HEK293 (cell line): ENCODE data around the gene DBI.

ENCODE experiments used
- CTCF ChIA-PET: fragments of 350-600 bp; formaldehyde crosslinking; extraction: SDS; loops from one replicate; lab custom pipeline; 2021; ENCODE audit warnings: antibody characterized with exemption; lab: Yijun Ruan, JAX
- POLR2A ChIA-PET: fragments of 300-600 bp; formaldehyde crosslinking; extraction: SDS; loops from one replicate; lab custom pipeline; 2020; ENCODE audit warnings: antibody characterized with exemption, inconsistent platforms; lab: Yijun Ruan, JAX
- H3K27ac ChIP-seq: fragments of 200-500 bp; sonication (Bioruptor generic); 2 replicates; pipeline ENCODE4 v1.5.1; 2014; ENCODE audit warnings: low read depth, low read length, control low read depth, inconsistent platforms; ENCODE audit errors: extremely low read depth
- H3K36me3 ChIP-seq, 2 experiments: fragments of 200-500 bp in 1 of 2; sonication (Bioruptor generic) in 1 of 2; 1 replicate in 1 of 2; 2 replicates in 1 of 2; pipeline ENCODE4 v1.5.1; 2014 to 2017; ENCODE audit warnings: inconsistent platforms in 2 of 2, low read length in 2 of 2; ENCODE audit not compliant: control insufficient read depth in 2 of 2, insufficient read depth in 1 of 2
- H3K4me1 ChIP-seq: fragments of 200-500 bp; sonication (Bioruptor generic); 2 replicates; pipeline ENCODE4 v1.5.1; 2014; ENCODE audit warnings: mild to moderate bottlenecking, low read length, inconsistent platforms; ENCODE audit not compliant: control insufficient read depth, insufficient read depth
- H3K4me3 ChIP-seq: 2 replicates; pipeline ENCODE4 v1.5.1; 2011; ENCODE audit warnings: low read depth, mild to moderate bottlenecking, control low read depth, low read length, moderate library complexity
- H3K9me3 ChIP-seq: fragments of 200-500 bp; sonication (Bioruptor generic); 2 replicates; pipeline ENCODE4 v1.5.1; 2014; ENCODE audit warnings: low read depth, low read length, inconsistent platforms; ENCODE audit not compliant: control insufficient read depth, insufficient read depth
- SP7 ChIP-seq: fragments of 450-650 bp; formaldehyde crosslinking; IDR thresholded peaks from 2 replicates; pipeline ENCODE4 v1.5.1; 2016; ENCODE audit warnings: missing biosample characterization, missing genetic modification characterization
- ZFHX2 ChIP-seq: fragments of 450-650 bp; formaldehyde crosslinking; conservative IDR thresholded peaks from 2 replicates; pipeline ENCODE4 v1.5.1; 2016; ENCODE audit warnings: missing biosample characterization, missing genetic modification characterization
- ZNF2 ChIP-seq: fragments of 450-650 bp; formaldehyde crosslinking; IDR thresholded peaks from 2 replicates; pipeline ENCODE4 v1.5.1; 2016; ENCODE audit warnings: missing biosample characterization, missing genetic modification characterization
- ZNF324 ChIP-seq: fragments of 450-650 bp; formaldehyde crosslinking; IDR thresholded peaks from 2 replicates; pipeline ENCODE4 v1.5.1; 2016; ENCODE audit warnings: missing biosample characterization, missing genetic modification characterization
- ZNF521 ChIP-seq: fragments of 450-650 bp; formaldehyde crosslinking; IDR thresholded peaks from 2 replicates; pipeline ENCODE4 v1.5.1; 2017; ENCODE audit warnings: missing biosample characterization, mild to moderate bottlenecking, missing genetic modification characterization
- ZNF585B ChIP-seq: fragments of 450-650 bp; formaldehyde crosslinking; IDR thresholded peaks from 2 replicates; pipeline ENCODE4 v1.5.1; 2016; ENCODE audit warnings: missing biosample characterization, missing genetic modification characterization
- ZNF692 ChIP-seq: fragments of 450-650 bp; formaldehyde crosslinking; IDR thresholded peaks from 2 replicates; pipeline ENCODE4 v1.5.1; 2016; ENCODE audit warnings: missing biosample characterization, missing genetic modification characterization
- ZXDB ChIP-seq: fragments of 450-650 bp; formaldehyde crosslinking; IDR thresholded peaks from 2 replicates; pipeline ENCODE4 v1.5.1; 2016; ENCODE audit warnings: missing biosample characterization, missing genetic modification characterization
- TF ChIP-seq, protein P1 (sequence below): fragments of 450-650 bp; formaldehyde crosslinking; IDR thresholded peaks from 2 replicates; pipeline ENCODE4 v1.5.1; 2017; ENCODE audit warnings: missing biosample characterization, missing genetic modification characterization
- TF ChIP-seq, protein P2 (sequence below): fragments of 450-650 bp; formaldehyde crosslinking; IDR thresholded peaks from 2 replicates; pipeline ENCODE4 v1.5.1; 2016; ENCODE audit warnings: missing biosample characterization, missing genetic modification characterization
- TF ChIP-seq, protein P3 (sequence below): fragments of 450-650 bp; formaldehyde crosslinking; IDR thresholded peaks from 2 replicates; pipeline ENCODE4 v1.5.1; 2016; ENCODE audit warnings: missing biosample characterization, missing genetic modification characterization
- TF ChIP-seq, protein P4 (sequence below): fragments of 450-650 bp; formaldehyde crosslinking; IDR thresholded peaks from 2 replicates; pipeline ENCODE4 v1.5.1; 2016; ENCODE audit warnings: missing biosample characterization, missing genetic modification characterization
- TF ChIP-seq, protein P5 (sequence below): fragments of 450-650 bp; formaldehyde crosslinking; IDR thresholded peaks from 2 replicates; pipeline ENCODE4 v1.5.1; 2016; ENCODE audit warnings: missing biosample characterization, missing genetic modification characterization

The DBI gene

DNA sequence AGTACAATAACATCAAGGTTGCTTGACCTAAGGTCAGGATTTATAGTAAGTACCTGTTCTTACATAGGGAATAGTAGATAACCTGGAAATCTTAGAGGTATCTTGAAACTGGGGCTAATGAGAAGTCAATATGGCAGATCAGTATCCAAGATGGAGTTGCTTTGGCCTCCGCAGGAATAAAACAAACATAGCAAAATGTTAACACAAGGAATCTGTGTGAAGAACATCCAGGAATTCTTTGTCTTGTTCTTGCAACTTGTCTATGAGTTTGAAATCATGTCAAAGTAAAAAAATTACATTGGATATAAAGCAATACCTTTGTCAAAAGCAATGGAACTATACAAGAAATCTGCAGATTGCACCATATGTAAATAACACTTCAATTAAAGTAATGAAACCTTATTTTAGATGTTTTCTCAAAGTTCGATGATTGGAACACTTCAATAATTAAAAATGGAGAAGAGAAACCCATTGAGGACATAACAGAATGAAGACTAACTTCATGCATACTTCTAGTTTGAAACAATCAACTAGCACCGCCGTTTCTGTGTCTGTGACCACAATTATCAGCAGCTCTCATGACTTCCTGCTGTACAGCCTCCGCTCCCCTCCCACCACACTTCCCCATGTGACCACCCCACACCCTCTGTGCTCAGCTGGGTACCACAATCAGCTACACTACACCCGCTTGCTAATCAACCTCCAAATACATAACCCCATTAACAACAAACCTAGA is 27.8 kb upstream of the DBI start (continued):
- TF ChIP-seq, protein P1, sequence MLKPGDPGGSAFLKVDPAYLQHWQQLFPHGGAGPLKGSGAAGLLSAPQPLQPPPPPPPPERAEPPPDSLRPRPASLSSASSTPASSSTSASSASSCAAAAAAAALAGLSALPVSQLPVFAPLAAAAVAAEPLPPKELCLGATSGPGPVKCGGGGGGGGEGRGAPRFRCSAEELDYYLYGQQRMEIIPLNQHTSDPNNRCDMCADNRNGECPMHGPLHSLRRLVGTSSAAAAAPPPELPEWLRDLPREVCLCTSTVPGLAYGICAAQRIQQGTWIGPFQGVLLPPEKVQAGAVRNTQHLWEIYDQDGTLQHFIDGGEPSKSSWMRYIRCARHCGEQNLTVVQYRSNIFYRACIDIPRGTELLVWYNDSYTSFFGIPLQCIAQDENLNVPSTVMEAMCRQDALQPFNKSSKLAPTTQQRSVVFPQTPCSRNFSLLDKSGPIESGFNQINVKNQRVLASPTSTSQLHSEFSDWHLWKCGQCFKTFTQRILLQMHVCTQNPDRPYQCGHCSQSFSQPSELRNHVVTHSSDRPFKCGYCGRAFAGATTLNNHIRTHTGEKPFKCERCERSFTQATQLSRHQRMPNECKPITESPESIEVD: no peak
- TF ChIP-seq, protein P2, sequence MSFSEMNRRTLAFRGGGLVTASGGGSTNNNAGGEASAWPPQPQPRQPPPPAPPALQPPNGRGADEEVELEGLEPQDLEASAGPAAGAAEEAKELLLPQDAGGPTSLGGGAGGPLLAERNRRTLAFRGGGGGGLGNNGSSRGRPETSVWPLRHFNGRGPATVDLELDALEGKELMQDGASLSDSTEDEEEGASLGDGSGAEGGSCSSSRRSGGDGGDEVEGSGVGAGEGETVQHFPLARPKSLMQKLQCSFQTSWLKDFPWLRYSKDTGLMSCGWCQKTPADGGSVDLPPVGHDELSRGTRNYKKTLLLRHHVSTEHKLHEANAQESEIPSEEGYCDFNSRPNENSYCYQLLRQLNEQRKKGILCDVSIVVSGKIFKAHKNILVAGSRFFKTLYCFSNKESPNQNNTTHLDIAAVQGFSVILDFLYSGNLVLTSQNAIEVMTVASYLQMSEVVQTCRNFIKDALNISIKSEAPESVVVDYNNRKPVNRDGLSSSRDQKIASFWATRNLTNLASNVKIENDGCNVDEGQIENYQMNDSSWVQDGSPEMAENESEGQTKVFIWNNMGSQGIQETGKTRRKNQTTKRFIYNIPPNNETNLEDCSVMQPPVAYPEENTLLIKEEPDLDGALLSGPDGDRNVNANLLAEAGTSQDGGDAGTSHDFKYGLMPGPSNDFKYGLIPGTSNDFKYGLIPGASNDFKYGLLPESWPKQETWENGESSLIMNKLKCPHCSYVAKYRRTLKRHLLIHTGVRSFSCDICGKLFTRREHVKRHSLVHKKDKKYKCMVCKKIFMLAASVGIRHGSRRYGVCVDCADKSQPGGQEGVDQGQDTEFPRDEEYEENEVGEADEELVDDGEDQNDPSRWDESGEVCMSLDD (tag by site-specific recombination): no peak
- TF ChIP-seq, protein P3, sequence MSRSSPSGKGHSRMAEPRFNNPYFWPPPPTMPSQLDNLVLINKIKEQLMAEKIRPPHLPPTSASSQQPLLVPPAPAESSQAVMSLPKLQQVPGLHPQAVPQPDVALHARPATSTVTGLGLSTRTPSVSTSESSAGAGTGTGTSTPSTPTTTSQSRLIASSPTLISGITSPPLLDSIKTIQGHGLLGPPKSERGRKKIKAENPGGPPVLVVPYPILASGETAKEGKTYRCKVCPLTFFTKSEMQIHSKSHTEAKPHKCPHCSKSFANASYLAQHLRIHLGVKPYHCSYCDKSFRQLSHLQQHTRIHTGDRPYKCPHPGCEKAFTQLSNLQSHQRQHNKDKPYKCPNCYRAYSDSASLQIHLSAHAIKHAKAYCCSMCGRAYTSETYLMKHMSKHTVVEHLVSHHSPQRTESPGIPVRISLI (tag by site-specific recombination): no peak
- TF ChIP-seq SP7 (tag by site-specific recombination) (no peak), ZNF324 (tag by site-specific recombination) (no peak), ZXDB (no peak), ZNF585B (tag by site-specific recombination) (no peak), ZNF521 (no peak), ZFHX2 (tag by site-specific recombination) (0 out of 2 replicates have a peak, but pooled peaks have one; percentile 27)
- TF ChIP-seq, protein P4, sequence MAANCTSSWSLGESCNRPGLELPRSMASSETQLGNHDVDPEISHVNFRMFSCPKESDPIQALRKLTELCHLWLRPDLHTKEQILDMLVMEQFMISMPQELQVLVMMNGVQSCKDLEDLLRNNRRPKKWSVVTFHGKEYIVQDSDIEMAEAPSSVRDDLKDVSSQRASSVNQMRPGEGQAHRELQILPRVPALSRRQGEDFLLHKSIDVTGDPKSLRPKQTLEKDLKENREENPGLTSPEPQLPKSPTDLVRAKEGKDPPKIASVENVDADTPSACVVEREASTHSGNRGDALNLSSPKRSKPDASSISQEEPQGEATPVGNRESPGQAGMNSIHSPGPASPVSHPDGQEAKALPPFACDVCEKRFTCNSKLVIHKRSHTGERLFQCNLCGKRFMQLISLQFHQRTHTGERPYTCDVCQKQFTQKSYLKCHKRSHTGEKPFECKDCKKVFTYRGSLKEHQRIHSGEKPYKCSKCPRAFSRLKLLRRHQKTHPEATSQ (tag by site-specific recombination): no peak

DNA sequence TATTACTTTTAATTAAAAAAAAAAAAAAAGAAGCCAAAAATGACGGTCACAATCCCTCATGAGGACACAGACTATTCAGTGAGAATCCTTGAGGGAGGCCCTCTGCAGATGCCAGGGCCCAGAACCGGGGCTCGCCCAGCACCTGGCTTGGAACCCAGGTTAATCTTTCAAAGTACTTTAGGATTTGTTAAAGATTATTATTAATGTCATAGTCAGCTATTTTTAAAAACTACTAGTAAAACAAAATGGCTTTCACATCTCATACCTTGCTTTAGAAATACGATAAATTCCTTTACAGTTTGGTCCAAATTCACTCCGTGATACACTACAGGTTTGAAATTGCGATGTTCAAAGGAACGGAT is 27.2 kb upstream of the DBI start:
- ChIA-PET POLR2A (no interaction called here), CTCF (interaction anchor here (0.6 kb wide), 1 partner anchor 26 kb away, joined by 3 read pairs; no protein-coding TSS in a partner anchor)
- TF ChIP-seq ZNF692 (tag by site-specific recombination) (no peak), ZNF324 (tag by site-specific recombination) (no peak), ZNF2 (tag by site-specific recombination) (no peak)
- TF ChIP-seq, protein P5, sequence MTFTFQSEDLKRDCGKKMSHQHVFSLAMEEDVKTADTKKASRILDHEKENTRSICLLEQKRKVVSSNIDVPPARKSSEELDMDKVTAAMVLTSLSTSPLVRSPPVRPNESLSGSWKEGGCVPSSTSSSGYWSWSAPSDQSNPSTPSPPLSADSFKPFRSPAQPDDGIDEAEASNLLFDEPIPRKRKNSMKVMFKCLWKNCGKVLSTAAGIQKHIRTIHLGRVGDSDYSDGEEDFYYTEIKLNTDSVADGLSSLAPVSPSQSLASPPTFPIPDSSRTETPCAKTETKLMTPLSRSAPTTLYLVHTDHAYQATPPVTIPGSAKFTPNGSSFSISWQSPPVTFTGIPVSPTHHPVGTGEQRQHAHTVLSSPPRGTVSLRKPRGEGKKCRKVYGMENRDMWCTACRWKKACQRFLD (tag by site-specific recombination): no peak
- Histone ChIP-seq H3K27ac (no peak overlapping the region), H3K4me3 (no peak overlapping the region), H3K9me3 (no peaks in the 10 kb centered on the region), H3K36me3 (no peaks in the 10 kb centered on the region), H3K4me1 (no peaks in the 10 kb centered on the region)
